Choroid plexus epithelial cell (primary cell): ENCODE results near the gene THSD4.

ENCODE experiments used
- DNase-seq: peaks from one replicate; pipeline ENCODE4 v3.0.0-alpha.2; 2010; ENCODE audit warnings: low read depth
- H3K4me3 ChIP-seq: 2 replicates; pipeline ENCODE4 v1.5.1; 2011; ENCODE audit warnings: low read depth, mild to moderate bottlenecking, control low read depth, low read length, moderate library complexity
- TF ChIP-seq, protein P1 (sequence below): conservative IDR thresholded peaks from 2 replicates; pipeline ENCODE4 v1.5.1; 2011; ENCODE audit warnings: low read depth, mild to moderate bottlenecking, control low read depth, inconsistent platforms, low read length, moderate library complexity

Gene THSD4

DNA sequence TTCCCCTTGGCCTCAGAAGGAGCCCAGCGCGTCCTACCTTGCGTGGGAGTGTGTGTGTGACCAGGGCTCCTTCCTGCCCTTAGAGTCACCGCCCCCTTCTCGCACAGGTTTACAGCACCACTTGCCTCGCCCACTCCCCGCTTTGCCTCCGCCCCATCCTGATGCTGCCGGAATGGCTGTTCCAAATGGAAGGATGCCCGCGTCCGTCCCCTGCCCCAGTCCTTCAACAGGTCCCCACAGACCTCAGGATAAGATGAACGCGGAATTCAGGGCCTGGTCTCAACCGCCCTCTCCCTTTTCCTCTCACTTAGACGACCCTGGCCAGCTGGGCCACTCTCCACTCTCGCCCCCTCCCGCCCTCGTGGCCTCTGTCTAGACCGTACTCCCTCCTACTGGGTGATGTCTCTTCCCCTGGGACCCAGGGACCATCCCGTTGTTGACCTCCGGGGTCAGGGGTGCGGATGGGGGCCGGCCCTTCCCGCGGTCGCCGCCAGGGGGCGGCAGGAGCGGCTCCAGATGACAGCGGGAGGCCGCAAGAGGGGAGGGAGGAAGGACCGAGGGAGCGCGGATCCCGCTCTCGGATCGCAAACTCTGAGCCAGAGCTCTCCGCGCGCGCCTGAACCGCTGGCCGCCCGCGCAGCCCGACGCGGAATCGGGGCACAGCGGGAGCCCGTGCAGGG lies at the start of gene THSD4:
Gene THSD4 (plus strand): TSS at position 585 of the 680 bp plus-strand sequence.
- TF ChIP-seq, protein P1, sequence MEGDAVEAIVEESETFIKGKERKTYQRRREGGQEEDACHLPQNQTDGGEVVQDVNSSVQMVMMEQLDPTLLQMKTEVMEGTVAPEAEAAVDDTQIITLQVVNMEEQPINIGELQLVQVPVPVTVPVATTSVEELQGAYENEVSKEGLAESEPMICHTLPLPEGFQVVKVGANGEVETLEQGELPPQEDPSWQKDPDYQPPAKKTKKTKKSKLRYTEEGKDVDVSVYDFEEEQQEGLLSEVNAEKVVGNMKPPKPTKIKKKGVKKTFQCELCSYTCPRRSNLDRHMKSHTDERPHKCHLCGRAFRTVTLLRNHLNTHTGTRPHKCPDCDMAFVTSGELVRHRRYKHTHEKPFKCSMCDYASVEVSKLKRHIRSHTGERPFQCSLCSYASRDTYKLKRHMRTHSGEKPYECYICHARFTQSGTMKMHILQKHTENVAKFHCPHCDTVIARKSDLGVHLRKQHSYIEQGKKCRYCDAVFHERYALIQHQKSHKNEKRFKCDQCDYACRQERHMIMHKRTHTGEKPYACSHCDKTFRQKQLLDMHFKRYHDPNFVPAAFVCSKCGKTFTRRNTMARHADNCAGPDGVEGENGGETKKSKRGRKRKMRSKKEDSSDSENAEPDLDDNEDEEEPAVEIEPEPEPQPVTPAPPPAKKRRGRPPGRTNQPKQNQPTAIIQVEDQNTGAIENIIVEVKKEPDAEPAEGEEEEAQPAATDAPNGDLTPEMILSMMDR = peak; percentile 91
- H3K4me3 ChIP-seq = peak within 1 kb of the TSS; percentile 74
- peak; percentile 80 for DNase-seq

DNA sequence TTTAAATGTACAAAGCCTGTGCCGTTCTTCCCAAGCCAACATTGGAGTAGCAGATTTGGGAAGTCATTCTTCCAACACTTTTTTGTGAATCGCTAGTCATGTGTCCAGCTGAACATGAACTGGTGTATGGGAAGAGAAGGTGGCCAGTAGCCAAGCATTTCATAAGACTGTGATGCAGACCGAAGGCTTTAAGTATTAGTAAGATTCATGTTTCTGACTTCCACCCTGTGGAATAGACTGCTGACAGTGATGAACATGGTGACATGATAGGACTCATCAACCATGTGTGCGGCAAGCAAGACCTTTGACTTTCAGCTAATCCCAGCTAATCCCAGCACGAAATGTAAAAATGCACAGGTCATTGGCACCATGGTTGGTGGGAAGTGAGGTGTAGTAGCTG lies 48.3 kb upstream of the THSD4 start:
- TF ChIP-seq, protein P1 = no peak
- DNase-seq = peak; percentile 88
- H3K4me3 ChIP-seq = no peak overlapping the region

DNA sequence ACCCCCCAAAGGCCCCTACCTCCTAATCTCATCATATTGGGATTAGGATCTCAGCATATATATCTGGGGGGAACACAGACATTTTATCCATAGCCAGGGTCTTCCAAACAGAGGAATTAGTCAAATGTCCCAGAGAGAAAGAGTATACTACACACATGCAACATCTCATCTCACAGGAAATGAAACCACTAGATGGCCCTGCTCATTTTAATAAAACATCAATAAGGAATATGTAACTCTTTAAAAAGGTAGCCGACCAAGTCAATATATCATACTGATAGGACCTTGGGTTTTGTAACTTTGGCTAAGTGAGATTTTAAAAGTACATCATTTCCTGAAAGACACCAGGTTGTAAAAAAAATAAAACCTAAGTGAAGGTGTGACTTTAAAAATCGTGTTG lies 45.6 kb upstream of the THSD4 start:
- DNase-seq = no peak
- TF ChIP-seq, protein P1 = peak; percentile 19
- H3K4me3 ChIP-seq = no peak overlapping the region

DNA sequence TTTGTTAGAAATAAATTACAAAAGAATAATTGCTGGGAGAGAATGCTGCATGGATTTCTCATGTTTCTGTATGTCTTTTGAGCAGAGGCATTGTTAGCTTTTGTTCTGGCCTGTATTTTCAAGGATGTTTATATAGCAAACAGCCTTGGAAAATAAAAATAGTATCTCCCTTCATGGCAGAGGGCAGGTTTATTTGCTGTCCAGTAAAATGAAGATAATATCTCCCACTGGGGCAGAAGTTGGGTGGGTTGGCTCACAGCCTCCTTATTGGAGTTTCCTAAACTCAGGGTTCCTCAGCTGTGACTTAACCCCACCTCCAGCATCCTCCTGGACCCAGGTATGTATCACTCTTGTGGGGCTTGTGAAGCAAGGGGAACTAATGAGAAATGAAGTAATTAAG lies 43.7 kb upstream of the THSD4 start:
- no peak overlapping the region for H3K4me3 ChIP-seq
- TF ChIP-seq, protein P1 = no peak
- DNase-seq = no peak

DNA sequence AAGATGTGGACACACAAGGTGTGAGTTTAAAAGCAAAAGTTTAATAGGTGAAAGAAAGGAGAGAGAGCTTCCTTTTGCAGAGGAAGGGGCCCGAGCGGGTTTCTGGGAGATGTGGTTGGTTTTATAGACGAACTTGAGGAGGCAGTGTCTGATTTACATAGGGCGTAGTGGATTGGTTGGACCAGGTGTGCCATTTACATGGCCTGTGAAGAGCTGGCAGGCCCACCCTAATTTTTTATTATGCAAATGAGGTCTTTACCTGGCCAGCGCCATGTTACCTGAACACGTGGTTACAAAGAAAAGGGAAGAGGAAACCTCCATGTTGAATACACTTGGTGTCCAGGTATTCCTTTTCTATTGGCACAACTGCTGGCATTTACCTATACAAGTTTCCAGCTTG lies 42.8 kb upstream of the THSD4 start:
- H3K4me3 ChIP-seq = no peak overlapping the region
- TF ChIP-seq, protein P1 = no peak
- DNase-seq = no peak

DNA sequence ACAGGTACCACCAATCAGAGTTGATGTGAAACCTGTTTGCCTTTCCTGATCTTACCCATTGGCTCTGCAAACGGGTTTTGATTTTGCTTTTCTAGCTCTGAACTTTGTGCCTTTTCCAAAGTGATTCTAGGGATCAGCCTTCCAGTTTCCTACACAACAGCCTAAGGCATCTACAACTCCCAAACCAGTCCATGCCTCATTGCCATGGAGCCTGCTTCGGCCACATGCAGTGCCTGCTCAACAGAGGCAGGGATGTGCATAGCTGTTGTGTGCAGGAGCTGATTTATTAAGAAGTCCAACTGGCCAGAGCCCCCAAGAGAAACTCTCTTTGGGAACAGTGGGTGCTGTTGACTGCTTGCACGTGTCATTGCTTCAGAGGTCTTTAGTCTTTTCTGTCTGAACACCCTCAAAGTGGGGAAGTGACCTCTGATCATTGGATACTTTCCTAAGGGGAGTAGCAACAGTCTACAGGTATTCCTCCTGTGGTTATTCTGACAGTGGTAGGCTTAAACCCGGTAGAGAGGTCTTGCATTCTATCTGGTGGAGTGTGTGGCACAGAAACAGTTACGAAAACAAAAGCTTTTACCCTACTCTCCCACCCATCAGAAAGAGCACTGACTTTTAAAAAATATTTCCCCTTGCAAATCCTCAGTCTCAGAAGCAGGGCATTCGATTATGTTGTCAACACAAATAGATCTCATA lies 36.6 kb upstream of the THSD4 start:
- no peak overlapping the region for H3K4me3 ChIP-seq
- DNase-seq = no peak
- TF ChIP-seq, protein P1 = no peak
